ENCODE data around the gene APCDD1.
"Not testable (repeated sequence)": the region's sequence is repeated elsewhere in the genome, so short reads cannot be mapped to it uniquely, and the experiment has no call there.

APCDD1 gene

DNA sequence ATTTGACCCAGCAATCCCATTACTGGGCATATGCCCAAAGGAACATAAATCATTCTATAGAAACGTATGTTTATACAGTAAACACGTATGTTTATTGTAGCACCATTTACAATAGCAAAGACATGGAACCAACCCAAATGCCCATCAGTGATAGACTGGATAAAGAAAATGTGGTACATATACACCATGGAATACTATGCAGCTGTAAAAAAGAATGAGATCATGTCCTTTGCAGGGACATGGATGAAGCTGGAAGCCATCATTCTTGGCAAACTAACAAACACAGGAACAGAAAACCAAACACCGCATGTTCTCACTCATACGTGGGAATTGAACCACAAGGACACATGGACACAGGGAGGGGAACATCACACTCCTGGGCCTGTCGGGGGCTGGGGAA lies 84.7 kb downstream of the APCDD1 start:
- H3K27ac ChIP-seq (ENCODE audit: insufficient read depth in 1 of 2, low read depth in 1 of 2, low read length in 2 of 2, poor library complexity in 1 of 2, severe bottlenecking in 2 of 2); H3K27me3 ChIP-seq (replicated peaks in 2 of 5; ENCODE audit: control insufficient read depth in 4 of 5, insufficient read depth in 5 of 5, low read length in 4 of 5); POLR2A ChIA-PET; DNase-seq; H3K9me3 ChIP-seq (ENCODE audit: control extremely low read depth in 1 of 5, control insufficient read depth in 4 of 5, insufficient read depth in 2 of 5, low read depth in 1 of 5, low read length in 4 of 5); H3K4me1 ChIP-seq (ENCODE audit: control extremely low read depth in 1 of 4, control insufficient read depth in 4 of 4, insufficient read depth in 4 of 4, low read length in 3 of 4); H3K4me3 ChIP-seq (ENCODE audit: control insufficient read depth in 1 of 7, extremely low read depth in 1 of 7, insufficient read depth in 4 of 7, low read depth in 2 of 7, low read length in 6 of 7): not testable (repeated sequence)
- peaks cover 2 to 40% (median 30%) of the 10 kb centered on the region in 4 experiments for H3K36me3 ChIP-seq (ENCODE audit: control insufficient read depth in 4 of 4, insufficient read depth in 4 of 4, low read length in 3 of 4)
- WGBS (ENCODE audit: insufficient coverage): no CpG with 5 or more reads among the region's 5 CpGs
- CTCF ChIA-PET: interaction anchor here (2.0 kb wide), 1 partner anchor 12 kb away, joined by 5 read pairs; no protein-coding TSS in a partner anchor
